CD4-positive, alpha-beta memory T cell (primary cell): Measurements from ENCODE around the gene ATP1A2. TPM values are rescaled to one million over a fixed set of nuclear protein-coding genes. Genes with fewer than 3 reads are reported as not detected.
A peak's percentile ranks its signal among the peaks of the same experiment; 100 is the strongest.
"Not testable (repeated sequence)": the region's sequence is repeated elsewhere in the genome, so short reads cannot be mapped to it uniquely, and the experiment has no call there.

Experiments
- CTCF ChIA-PET: fragments of 350-600 bp; sonication (Branson Sonifier 250); formaldehyde crosslinking; loops from one replicate; lab custom pipeline; 2021; ENCODE audit warnings: inconsistent platforms; ENCODE audit not compliant: partially characterized antibody; lab: Charles Lee
- POLR2A ChIA-PET: fragments of 350-600 bp; sonication (Branson Sonifier 250); formaldehyde crosslinking; loops from one replicate; lab custom pipeline; 2021; ENCODE audit not compliant: partially characterized antibody; lab: Charles Lee
- DNase-seq, 5 donors: peaks; one replicate each; pipeline versions ENCODE4 v3.0.0 to v3.0.0-alpha.2; 2020 to 2022; ENCODE audit warnings: mixed read lengths in 1 of 5
- H3K27ac ChIP-seq: one replicate; pipeline ENCODE4 v1.7.0; 2013; ENCODE audit warnings: low read depth, low read length
- H3K27me3 ChIP-seq: 2 replicates; pipeline ENCODE4 v1.7.0; 2013; ENCODE audit warnings: mild to moderate bottlenecking, low read length, moderate library complexity; ENCODE audit not compliant: insufficient read depth
- H3K36me3 ChIP-seq: 2 replicates; pipeline ENCODE4 v1.7.0; 2013; ENCODE audit warnings: mild to moderate bottlenecking, low read length, moderate library complexity; ENCODE audit not compliant: insufficient read depth
- H3K4me1 ChIP-seq: 2 replicates; pipeline ENCODE4 v1.7.0; 2013; ENCODE audit warnings: mild to moderate bottlenecking, low read length, moderate library complexity; ENCODE audit not compliant: insufficient read depth
- H3K4me3 ChIP-seq, 2 donors: one replicate each; pipeline ENCODE4 v1.7.0; 2013; ENCODE audit warnings: low read length in 2 of 2, mild to moderate bottlenecking in 1 of 2
- H3K9me3 ChIP-seq, 2 donors: one replicate each; pipeline ENCODE4 v1.7.0; 2013; ENCODE audit warnings: low read length in 2 of 2, control low read depth in 1 of 2; ENCODE audit not compliant: control insufficient read depth in 1 of 2
- H3K27ac Mint-ChIP-seq, 7 donors: one replicate each; pipeline ENCODE4 v1.8.0; 2020 to 2021; ENCODE audit warnings: mixed read lengths in 7 of 7, mild to moderate bottlenecking in 6 of 7, inconsistent platforms in 3 of 7, moderate library complexity in 3 of 7
- H3K27me3 Mint-ChIP-seq, 2 donors: one replicate each; pipeline ENCODE4 v1.8.0; 2020 to 2021; ENCODE audit warnings: mixed read lengths in 2 of 2
- H3K36me3 Mint-ChIP-seq, 2 donors: one replicate each; pipeline ENCODE4 v1.8.0; 2020 to 2021; ENCODE audit warnings: mixed read lengths in 2 of 2, inconsistent platforms in 1 of 2, mild to moderate bottlenecking in 1 of 2
- H3K4me1 Mint-ChIP-seq, 4 donors: one replicate each; pipeline ENCODE4 v1.8.0; 2020 to 2021; ENCODE audit warnings: mixed read lengths in 4 of 4, mild to moderate bottlenecking in 1 of 4
- H3K4me3 Mint-ChIP-seq, 8 donors: one replicate each; pipeline ENCODE4 v1.8.0; 2020 to 2021; ENCODE audit warnings: mixed read lengths in 8 of 8, mild to moderate bottlenecking in 7 of 8, moderate library complexity in 6 of 8, inconsistent platforms in 3 of 8
- H3K9me3 Mint-ChIP-seq, 8 donors: one replicate each; pipeline ENCODE4 v1.8.0; 2020 to 2021; ENCODE audit warnings: mixed read lengths in 8 of 8, mild to moderate bottlenecking in 5 of 8, inconsistent platforms in 3 of 8, moderate library complexity in 1 of 8
- intact Hi-C: fragments of 100-400 bp; cut with micrococcal nuclease; formaldehyde crosslinking; loops from one replicate; pipeline ENCODE4 v1.15.1; 2023
- polyA plus RNA-seq, 2 donors: library from polyadenylated mRNA; unstranded; fragments of 300-500 nt; fragmentation: Illumina TruSeq; gene quantifications; one replicate each; pipeline ENCODE4 v1.2.3, GENCODE V29; 2021
- total RNA-seq, 2 experiments: library from RNA; stranded (reverse); gene quantifications; one replicate each; pipeline ENCODE4 v1.2.3, GENCODE V29; 2021

The ATP1A2 gene
- total and polyA plus RNA-seq, 4 experiments from 2014 or later = not detected

GRCh38 chr1:160108888-160109662 is 6.5 kb upstream of the ATP1A2 start:
- H3K4me1 ChIP-seq = no peaks in the 10 kb centered on the region
- no peaks in the 10 kb centered on the region for H3K9me3 Mint-ChIP-seq
- H3K27me3 ChIP-seq = no peaks in the 10 kb centered on the region
- intact Hi-C loops = loop anchor here (2.0 kb wide), 1 partner anchor 144 kb away; no protein-coding TSS in a partner anchor
- no peaks in the 10 kb centered on the region for H3K36me3 ChIP-seq
- no peak overlapping the region for H3K27ac ChIP-seq
- CTCF ChIA-PET = interaction anchor here (0.9 to 1.2 kb wide), 4 partner anchors 8 to 169 kb away, joined by 3 to 5 read pairs (median 4); no protein-coding TSS in a partner anchor
- H3K4me3 Mint-ChIP-seq = peak overlapping the region in 1 of 8 donors; percentile 62
- H3K9me3 ChIP-seq = no peaks in the 10 kb centered on the region
- no peak overlapping the region for H3K4me3 ChIP-seq
- H3K36me3 Mint-ChIP-seq = no peaks in the 10 kb centered on the region
- POLR2A ChIA-PET = no interaction called here
- peaks cover 1 to 12% of the 10 kb centered on the region in 2 donors for H3K27me3 Mint-ChIP-seq
- H3K4me1 Mint-ChIP-seq = no peaks in the 10 kb centered on the region
- peak in 2 of 5 donors; percentile 21 to 35 for DNase-seq
- H3K27ac Mint-ChIP-seq = peak overlapping the region in 2 of 7 donors; percentile 5 to 37

- no peak overlapping the region for H3K4me3 Mint-ChIP-seq
- no peaks in the 10 kb centered on the region for H3K4me1 Mint-ChIP-seq
- no peak overlapping the region for H3K4me3 ChIP-seq
- peaks cover 1 to 13% of the 10 kb centered on the region in 2 donors for H3K27me3 Mint-ChIP-seq
- intact Hi-C loops = loop anchor here (2.0 kb wide), 1 partner anchor 143 kb away; no protein-coding TSS in a partner anchor
- no peaks in the 10 kb centered on the region for H3K36me3 ChIP-seq
- H3K9me3 Mint-ChIP-seq = no peaks in the 10 kb centered on the region
- no peaks in the 10 kb centered on the region for H3K36me3 Mint-ChIP-seq
- H3K27me3 ChIP-seq = no peaks in the 10 kb centered on the region
- H3K27ac Mint-ChIP-seq = peak overlapping the region in 1 of 7 donors; percentile 46
- CTCF ChIA-PET = interaction anchor here (1.0 to 1.4 kb wide), 5 partner anchors 8 to 143 kb away, joined by 3 to 5 read pairs (median 3); no protein-coding TSS in a partner anchor
- no peaks in the 10 kb centered on the region for H3K4me1 ChIP-seq
- no peak for DNase-seq
- H3K27ac ChIP-seq = no peak overlapping the region
- no peaks in the 10 kb centered on the region for H3K9me3 ChIP-seq
- POLR2A ChIA-PET = no interaction called here
Observed at GRCh38 chr1:160109686-160110085, 5.9 kb upstream of the ATP1A2 start.

- H3K27me3 Mint-ChIP-seq = peaks cover 1 to 22% of the 10 kb centered on the region in 2 donors
- H3K4me3 Mint-ChIP-seq, POLR2A ChIA-PET, H3K4me1 Mint-ChIP-seq, H3K4me3 ChIP-seq, H3K36me3 Mint-ChIP-seq, H3K36me3 ChIP-seq, H3K9me3 Mint-ChIP-seq, intact Hi-C loops, H3K9me3 ChIP-seq, H3K27me3 ChIP-seq, H3K4me1 ChIP-seq, H3K27ac ChIP-seq, H3K27ac Mint-ChIP-seq, DNase-seq: not testable (repeated sequence)
- CTCF ChIA-PET = interaction anchor here (1.1 kb wide), 1 partner anchor 10 kb away, joined by 4 read pairs; no protein-coding TSS in a partner anchor
Observed at GRCh38 chr1:160111462-160111861, 4.1 kb upstream of the ATP1A2 start.

GRCh38 chr1:160112357-160112756 is 3.2 kb upstream of the ATP1A2 start:
- CTCF ChIA-PET = no interaction called here
- intact Hi-C loops = no loop called here

GRCh38 chr1:160113407-160113806 is 2.2 kb upstream of the ATP1A2 start:
- H3K36me3 ChIP-seq = no peaks in the 10 kb centered on the region
- H3K27me3 Mint-ChIP-seq = peaks cover 4 to 32% of the 10 kb centered on the region in 2 donors
- H3K4me3 ChIP-seq = no peak overlapping the region
- ChIA-PET CTCF (no interaction called here), POLR2A (no interaction called here)
- H3K4me1 Mint-ChIP-seq = no peaks in the 10 kb centered on the region
- DNase-seq = no peak
- no peak overlapping the region for H3K27ac ChIP-seq
- no peaks in the 10 kb centered on the region for H3K4me1 ChIP-seq
- intact Hi-C loops = no loop called here
- no peaks in the 10 kb centered on the region for H3K9me3 ChIP-seq
- H3K4me3 Mint-ChIP-seq = no peak overlapping the region
- no peaks in the 10 kb centered on the region for H3K36me3 Mint-ChIP-seq
- no peak overlapping the region for H3K27ac Mint-ChIP-seq
- H3K9me3 Mint-ChIP-seq = no peaks in the 10 kb centered on the region
- H3K27me3 ChIP-seq = no peaks in the 10 kb centered on the region

More at GRCh38 chr1:160112357-160112756, 3.2 kb upstream of the ATP1A2 start:
- H3K4me3 ChIP-seq = no peak overlapping the region
- H3K27ac ChIP-seq = no peak overlapping the region
- DNase-seq = no peak
- Mint-ChIP-seq H3K4me1 (no peaks in the 10 kb centered on the region), H3K4me3 (no peak overlapping the region), H3K9me3 (no peaks in the 10 kb centered on the region), H3K36me3 (no peaks in the 10 kb centered on the region), H3K27ac (peak overlapping the region in 1 of 7 donors; percentile 70), H3K27me3 (peaks cover 3 to 28% of the 10 kb centered on the region in 2 donors)
- H3K4me1 ChIP-seq = no peaks in the 10 kb centered on the region
- POLR2A ChIA-PET = no interaction called here
- no peaks in the 10 kb centered on the region for H3K27me3 ChIP-seq
- no peaks in the 10 kb centered on the region for H3K36me3 ChIP-seq
- no peaks in the 10 kb centered on the region for H3K9me3 ChIP-seq

- Histone ChIP-seq H3K27me3 (no peaks in the 10 kb centered on the region), H3K4me1 (no peaks in the 10 kb centered on the region), H3K36me3 (no peaks in the 10 kb centered on the region), H3K4me3 (no peak overlapping the region), H3K27ac (no peak overlapping the region), H3K9me3 (no peaks in the 10 kb centered on the region)
- intact Hi-C loops = no loop called here
- POLR2A ChIA-PET = no interaction called here
- CTCF ChIA-PET = no interaction called here
- H3K27ac Mint-ChIP-seq = no peak overlapping the region
- no peaks in the 10 kb centered on the region for H3K9me3 Mint-ChIP-seq
- H3K36me3 Mint-ChIP-seq = no peaks in the 10 kb centered on the region
- H3K4me1 Mint-ChIP-seq = no peaks in the 10 kb centered on the region
- no peak overlapping the region for H3K4me3 Mint-ChIP-seq
- peaks cover 4 to 32% of the 10 kb centered on the region in 2 donors for H3K27me3 Mint-ChIP-seq
- no peak for DNase-seq
Observed at GRCh38 chr1:160114085-160114484, 1.5 kb upstream of the ATP1A2 start.

GRCh38 chr1:160116283-160117147 is 956 bp downstream of the ATP1A2 start:
- Mint-ChIP-seq H3K27ac (peak overlapping the region in 2 of 7 donors; percentile 19 to 51), H3K27me3 (peaks cover 4 to 34% of the 10 kb centered on the region in 2 donors), H3K36me3 (no peaks in the 10 kb centered on the region), H3K4me1 (no peaks in the 10 kb centered on the region), H3K9me3 (no peaks in the 10 kb centered on the region), H3K4me3 (no peak overlapping the region)
- intact Hi-C loops = no loop called here
- ChIA-PET POLR2A (no interaction called here), CTCF (no interaction called here)
- Histone ChIP-seq H3K9me3 (no peaks in the 10 kb centered on the region), H3K27me3 (no peaks in the 10 kb centered on the region), H3K27ac (no peak overlapping the region), H3K4me1 (no peaks in the 10 kb centered on the region), H3K4me3 (no peak overlapping the region), H3K36me3 (no peaks in the 10 kb centered on the region)
- DNase-seq = no peak
